ENCODE results near the gene PDE1A.

Gene PDE1A

DNA sequence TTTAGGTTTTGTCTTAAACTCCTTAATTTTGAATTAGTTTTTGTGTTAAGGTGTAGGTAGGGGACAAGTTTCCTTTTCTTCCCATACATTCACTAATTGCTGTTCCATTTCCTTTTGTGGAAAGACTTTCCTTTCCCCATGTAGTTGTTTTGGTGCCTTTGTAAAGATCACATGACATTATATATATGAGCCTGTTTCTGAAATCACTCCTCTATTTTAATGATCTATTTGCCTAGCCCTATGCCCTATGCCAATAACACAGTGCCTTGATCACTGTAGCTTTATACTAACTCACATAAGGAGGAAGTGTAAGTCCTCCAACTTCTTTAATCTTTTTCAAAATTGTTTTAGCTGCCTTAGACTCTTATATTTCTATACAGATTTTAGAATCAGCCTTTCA lies 229.3 kb downstream of the PDE1A start:
- no peak for DNase-seq (ENCODE audit: low read depth in 2 of 2)

DNA sequence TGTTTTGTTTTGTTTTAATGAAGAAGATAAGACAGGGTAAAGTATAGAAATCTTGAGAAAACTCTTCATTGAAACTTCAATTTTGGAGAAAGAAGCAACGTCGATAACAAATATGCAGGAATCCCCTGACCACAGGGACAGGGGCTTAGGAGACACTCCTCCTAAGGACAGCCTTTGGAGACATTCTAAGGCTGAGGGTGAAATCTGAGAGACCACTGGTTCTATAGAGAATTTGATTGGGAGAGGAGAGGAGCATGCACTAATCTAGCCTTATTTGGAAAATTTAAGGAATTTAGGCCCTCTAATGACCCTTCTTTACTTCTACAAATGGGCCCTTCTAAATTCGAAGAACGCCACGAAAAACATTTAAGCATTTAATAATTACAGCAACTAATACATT lies 233.5 kb downstream of the PDE1A start:
- DNase-seq (ENCODE audit: low read depth in 2 of 2): no peak

DNA sequence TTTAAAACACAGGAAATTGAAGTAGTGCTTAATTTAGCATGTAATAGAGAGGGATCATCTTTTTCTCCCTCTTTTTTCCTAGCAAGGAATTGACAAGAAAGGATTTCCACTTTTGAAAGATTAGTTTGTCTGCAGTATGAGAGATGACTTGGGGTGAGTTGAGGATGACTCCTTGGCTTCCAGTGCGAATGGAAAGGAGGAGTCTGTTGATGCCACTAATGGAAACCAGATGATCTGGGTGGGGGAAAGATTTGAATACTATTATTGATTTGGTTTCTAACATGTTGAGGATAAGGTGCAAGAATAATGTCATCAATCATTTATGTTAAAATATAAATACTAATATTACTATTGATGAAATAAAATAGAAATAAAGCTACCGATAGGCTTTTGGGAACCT lies 235.8 kb downstream of the PDE1A start:
- no peak for DNase-seq (ENCODE audit: low read depth in 2 of 2)

DNA sequence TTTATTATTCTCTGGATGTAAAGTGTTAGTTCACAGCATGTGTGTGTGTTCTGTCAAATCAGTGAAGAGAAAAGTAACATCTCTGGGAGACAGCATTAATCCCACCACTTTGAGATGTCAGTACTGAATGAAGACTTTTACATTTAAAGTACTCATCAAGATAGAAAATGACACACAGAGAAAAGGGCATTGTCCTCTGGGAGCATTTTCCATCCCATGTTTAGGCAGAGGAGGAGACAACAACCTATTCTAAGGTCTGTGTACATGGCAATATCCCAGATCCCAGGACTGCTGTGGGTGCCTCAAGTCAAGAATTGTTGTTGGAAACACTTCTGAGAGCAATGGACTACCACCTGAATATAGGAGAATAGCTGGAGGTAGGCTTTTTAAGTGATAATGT lies 239.7 kb downstream of the PDE1A start:
- no peak for DNase-seq (ENCODE audit: low read depth in 2 of 2)

DNA sequence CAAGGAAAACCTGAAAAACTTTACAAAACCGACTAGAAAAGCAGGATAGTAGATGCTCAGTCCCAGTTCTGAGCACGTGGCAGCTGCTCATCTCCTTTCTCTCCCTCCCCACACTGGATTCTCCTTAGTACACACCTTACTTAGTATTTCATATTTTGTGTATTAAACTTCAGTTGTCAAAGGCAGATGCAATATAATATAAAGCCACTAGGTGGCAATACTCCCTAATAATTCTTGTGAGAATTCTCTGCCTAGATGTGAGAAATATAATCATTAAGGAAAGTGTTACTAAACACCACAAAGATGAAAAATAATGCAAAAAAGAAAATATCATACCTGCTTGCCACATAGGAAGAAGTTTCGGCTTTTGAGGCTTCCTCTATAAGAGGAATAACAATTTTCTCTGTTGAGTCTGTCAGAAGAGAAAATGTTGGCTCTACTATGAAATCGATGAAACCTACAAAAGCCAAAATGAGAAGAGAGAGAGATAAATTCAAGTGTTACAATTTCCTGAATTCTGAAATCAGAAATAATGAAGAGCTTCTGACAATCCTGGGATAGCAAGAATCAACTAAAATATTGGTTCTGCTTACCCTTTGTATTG lies 240.6 kb downstream of the PDE1A start:
- no peak for DNase-seq (ENCODE audit: low read depth in 2 of 2)

DNA sequence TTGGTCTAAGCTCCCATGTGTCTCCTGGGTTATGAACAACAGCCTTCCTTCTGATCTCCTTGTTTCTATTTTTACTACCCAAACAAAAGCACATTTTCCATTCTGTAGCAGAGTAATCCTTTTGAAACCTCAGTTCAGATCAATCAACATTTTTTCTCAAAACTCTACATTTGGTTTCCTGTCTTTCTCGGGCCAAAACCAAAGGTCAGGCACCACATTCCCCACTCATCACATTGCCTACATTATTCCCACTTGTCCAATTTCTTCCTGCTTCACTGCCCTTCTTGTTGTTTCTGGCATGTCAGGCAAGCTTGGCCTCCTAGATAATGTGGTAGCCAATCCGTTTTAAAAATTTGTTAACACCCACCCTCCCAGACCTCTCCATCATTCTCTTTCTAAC lies 244.4 kb downstream of the PDE1A start:
- DNase-seq (ENCODE audit: low read depth in 2 of 2): no peak

DNA sequence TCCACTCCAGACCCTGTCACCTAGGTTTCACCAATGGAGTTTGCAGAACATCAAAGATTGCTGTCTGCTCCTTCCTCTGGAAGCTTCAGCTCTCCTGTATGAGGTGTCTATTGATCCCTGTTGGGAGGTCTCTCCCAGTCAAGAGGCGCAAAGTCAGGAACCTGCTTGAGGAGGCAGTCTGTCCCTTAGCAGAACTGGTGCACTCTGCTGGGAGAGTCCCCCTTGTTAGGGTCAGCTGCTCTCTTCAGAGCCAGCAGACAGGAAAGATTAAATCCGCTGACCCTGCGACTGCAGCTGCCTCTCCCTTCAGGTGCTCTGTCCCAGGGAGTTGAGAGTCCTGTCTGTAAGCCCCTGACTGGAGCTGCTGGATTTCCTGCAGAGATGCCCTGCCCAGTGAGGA lies 245.5 kb downstream of the PDE1A start:
- DNase-seq (ENCODE audit: low read depth in 2 of 2): no peak

DNA sequence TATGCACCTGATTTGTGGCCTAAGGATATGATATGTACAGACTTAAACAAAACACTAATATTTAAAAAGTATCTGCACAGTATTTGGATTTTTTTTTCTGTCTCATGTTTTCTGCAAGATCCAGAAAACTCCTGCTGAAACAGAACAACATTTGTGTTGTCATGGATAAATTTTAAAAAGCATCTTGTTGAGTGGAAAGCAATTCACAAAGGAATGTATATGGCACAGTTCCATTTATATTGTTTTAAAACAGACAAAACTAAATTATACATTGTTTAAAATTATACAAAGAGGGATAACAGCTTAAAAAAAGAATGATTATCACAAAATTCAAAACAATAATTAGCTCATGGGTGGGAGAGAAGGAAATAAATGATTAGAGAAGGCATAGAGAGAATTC lies 247.7 kb downstream of the PDE1A start:
- no peak for DNase-seq (ENCODE audit: low read depth in 2 of 2)

DNA sequence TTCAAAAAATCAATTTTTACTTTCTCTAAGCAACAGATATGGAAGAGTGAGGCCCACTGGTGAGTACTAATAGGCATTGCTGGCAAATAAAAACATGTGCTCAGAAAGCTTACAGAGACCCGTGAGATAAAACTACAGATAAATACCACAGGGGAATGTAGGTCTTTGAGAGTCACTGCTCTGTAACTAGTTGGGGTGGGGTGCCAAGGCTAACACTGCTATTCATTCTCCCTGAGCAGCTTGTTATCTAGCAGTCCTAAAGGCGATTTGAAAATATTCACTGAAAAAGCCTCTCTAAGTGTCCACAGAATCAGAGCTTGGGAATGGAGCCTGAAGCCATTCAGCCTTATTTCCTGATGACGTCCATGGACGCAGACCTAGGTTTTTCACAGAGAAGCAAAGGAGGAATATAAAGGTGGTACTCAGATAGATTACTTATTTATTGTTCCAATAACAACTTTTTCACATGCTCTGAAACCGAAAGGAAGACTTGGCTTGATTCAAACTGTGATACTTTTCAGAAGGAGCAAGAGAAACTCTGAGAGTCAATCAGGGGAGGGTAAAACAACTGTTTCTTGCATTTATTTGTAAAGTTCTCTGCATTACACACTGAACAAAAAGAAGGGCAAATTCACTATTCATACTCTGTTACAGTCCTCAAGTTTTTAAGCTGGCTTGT lies 252.8 kb downstream of the PDE1A start:
- DNase-seq (ENCODE audit: low read depth in 2 of 2): no peak

DNA sequence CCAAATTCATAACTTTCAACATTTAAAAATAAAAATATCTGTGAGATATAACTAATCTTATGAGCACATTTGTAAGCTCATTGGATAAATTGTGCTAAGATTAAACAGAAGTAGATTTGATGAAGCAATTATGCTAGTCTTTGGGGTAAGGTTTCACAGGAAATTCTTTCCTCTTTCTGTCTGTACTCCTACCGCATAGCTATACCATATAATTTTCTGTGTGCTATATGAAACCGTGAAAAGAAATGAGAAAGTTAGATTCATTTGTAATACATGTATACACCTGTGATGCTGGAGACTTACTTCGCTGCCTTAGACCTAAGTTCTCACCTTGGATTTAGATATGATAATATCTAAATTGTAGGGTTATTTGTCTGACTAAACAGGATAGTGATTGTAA lies 256.5 kb downstream of the PDE1A start:
- no peak for DNase-seq (ENCODE audit: low read depth in 2 of 2)

DNA sequence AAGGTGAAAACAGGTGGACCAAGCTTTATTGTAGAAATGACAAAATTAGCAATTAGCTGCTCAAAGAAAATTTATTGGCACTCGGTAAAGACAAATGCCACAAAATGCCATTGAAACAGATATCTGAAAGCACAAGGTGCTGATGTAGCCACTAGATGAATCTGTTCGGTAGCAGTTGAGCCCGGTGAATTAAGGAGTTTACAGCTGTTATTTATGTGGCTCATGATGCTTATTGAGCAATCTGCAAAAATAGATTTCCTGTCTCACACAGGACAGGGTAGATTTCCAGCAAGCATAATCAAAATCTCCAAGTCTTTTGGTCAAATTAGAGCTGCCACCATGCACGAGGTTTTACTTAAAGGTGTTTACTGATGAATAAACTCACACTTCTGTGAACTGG lies 259.0 kb downstream of the PDE1A start:
- DNase-seq (ENCODE audit: low read depth in 2 of 2): no peak

DNA sequence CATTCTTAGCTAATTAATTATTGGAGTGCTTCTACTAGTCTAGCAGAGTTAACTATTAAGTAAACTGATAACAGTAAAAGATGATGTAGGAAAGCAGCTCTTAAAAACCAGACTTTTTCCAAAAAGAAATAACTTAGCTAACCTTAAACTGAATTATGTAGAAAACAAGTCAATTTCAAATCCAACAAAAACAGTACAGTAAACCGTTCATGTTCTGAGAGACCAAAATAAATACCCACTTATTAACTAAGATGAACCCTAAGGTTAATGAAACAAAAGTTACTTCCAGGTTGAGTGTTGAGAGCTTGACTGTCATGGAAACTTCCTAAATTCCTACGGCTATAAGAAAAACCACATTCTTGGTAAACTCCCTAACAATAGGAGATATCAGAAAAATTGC lies 260.0 kb downstream of the PDE1A start:
- no peak for DNase-seq (ENCODE audit: low read depth in 2 of 2)

DNA sequence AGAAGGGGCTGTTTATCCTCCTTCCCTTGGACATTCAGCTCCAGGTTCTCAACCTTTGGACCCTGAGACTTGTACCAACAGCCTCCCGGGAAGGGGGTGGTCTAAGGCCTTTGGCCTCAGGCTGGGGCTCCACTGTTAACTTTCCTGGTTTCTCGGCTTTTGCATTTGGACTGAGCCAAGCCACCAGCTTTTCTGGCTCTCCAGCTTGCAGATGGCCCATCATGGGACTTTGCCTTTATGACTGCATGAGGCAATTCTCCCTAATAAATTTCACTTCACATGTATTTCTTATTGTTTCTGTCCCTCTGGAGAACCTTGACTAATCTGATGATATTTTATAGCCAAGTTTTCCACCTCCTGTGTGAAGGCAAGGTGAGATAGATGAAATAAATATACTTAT lies 260.4 kb downstream of the PDE1A start:
- no peak for DNase-seq (ENCODE audit: low read depth in 2 of 2)

DNA sequence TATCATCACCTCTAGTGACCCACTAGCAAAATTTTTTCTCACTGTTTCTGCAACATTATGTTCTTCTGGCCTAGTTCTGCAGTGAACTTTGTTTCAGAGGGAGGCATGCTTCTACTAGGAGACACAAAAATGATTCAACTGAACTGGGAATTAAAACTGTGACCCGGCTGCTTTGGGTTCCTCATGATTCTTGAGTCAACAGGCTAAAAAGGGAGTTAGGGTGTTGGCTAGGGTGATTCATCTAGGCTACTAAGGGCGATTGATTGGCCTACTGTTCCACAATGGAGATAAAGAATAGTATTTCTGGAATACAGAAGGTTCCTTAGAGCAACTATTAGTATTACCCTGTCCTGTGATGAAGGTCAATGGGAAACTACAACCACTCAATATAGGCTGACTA lies 261.6 kb downstream of the PDE1A start:
- DNase-seq (ENCODE audit: low read depth in 2 of 2): no peak

DNA sequence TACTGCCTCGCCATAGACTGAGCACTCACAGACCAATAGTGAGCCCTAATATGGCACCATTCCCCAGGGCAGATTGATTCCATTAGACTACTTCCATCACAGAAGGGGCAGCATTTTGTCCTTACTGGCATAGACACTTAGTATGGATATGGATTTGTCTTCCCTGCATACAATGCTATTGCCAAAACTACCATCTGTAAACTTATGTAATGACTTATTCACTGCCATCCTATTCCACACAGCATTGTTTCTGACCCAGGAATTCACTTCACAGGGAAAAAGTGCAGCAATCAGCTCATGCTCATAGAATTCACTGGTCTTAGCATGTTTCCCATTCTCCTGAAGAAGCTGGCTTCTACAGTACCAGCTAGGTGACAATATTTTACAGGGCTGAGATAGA lies 262.1 kb downstream of the PDE1A start:
- no peak for DNase-seq (ENCODE audit: low read depth in 2 of 2)

DNA sequence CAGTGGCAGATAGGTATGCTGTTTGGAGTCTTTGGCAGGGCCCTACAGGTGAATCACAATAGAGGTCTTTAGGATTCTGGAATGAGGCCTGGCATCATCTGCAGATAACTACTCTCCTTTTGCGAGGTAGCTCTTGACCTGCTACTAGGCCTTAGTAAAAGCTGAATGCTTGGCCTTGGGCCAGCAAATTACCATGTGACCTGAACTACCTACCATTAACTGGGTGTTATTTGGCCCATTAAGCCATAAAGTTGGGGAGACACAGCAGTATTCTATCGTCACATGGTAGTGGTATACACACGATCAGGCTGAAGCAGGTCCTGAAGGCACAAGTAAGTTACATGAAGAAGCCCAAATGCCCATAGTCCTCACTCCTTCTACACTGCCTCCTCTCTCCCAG lies 263.0 kb downstream of the PDE1A start:
- DNase-seq (ENCODE audit: low read depth in 2 of 2): no peak

DNA sequence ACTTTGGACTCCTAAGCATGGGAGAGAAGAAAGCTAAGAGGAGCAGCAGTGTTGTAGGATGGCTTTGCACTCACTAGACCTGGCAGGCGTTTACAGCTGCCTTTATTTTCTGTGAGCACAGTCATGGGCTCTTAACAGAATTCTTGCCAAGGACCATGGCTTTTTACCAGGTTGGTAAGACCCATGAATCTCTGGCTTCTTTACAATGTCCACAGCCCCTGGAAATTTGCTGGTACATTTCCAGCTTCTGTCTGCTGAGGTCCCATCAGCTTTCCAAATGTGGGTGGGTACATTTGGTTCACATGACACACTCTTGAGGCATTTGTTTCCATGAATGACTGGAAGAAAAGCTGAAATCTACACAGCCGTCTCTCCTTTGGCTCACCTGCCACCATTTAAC lies 278.5 kb downstream of the PDE1A start:
- no peak for DNase-seq (ENCODE audit: low read depth in 2 of 2)

DNA sequence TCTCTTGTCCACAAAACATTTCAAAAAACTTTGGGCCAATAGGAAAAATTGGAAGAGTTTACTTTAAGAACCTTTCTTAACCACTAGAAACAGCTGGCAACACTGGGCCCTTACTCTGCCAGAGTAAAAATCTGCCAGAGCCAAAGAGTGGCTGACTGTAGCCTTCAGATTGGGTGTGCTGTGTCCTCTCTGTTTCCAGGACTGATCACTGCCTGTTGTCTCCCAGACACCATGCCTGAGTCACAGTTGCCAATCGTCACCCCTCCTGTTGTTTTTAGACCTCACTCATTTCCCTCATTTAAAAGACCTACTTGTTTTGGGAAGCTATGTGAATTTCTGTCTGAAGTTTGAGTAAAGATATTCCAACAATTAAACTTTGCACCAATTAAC lies 282.1 kb downstream of the PDE1A start:
- no peak for DNase-seq (ENCODE audit: low read depth in 2 of 2)

DNA sequence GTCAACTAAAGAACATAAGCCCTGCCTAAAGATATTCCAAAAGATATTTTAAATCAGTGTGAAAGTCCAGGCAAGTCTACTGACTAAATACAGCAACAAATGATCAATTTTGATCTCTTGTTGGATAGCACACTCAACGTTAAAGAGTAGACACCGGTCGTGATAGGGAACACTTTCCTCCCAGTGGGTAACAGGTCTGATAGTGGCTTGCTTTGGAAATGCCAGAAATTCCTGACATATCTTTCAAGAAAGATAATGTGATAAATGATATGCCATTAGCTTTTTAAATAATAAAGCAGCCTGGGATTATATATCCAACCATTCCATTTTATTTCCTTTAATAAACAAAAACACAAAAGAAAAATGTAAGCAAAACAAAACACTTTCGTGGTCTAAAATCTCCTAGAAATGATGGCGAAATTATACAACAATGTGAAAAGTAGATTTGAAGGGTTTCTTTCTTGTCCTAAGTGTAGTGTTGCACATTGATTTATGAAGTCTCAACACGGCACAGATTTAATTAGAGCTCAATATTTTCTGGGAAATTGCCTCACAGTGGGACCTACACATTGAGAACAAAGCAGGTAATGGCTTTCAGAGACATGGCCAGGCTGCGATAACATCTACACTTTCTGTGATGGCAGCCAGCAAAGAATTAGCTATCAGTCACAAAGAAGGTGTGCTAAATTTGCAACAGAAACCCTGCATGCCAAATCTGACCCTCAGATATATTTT lies 282.6 kb downstream of the PDE1A start:
- no peak for DNase-seq (ENCODE audit: low read depth in 2 of 2)

DNA sequence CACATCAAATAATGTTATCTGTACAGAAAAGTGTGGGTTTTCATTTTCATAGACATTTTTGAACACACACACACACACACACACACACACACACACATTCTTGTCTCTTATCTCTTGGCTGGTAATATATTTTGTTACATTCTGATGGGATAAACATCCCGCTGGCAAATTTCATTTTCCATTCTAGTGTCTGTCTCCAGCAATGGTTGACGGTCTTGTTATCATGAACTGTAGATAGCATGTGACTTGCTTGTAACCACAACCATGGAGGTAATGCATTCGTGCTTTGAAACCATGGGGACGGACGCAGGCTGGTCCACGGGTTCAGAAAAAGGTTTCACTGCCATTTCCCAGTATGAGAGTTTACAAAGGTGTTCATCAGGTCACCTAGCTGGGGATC lies 284.8 kb downstream of the PDE1A start:
- no peak for DNase-seq (ENCODE audit: low read depth in 2 of 2)

DNA sequence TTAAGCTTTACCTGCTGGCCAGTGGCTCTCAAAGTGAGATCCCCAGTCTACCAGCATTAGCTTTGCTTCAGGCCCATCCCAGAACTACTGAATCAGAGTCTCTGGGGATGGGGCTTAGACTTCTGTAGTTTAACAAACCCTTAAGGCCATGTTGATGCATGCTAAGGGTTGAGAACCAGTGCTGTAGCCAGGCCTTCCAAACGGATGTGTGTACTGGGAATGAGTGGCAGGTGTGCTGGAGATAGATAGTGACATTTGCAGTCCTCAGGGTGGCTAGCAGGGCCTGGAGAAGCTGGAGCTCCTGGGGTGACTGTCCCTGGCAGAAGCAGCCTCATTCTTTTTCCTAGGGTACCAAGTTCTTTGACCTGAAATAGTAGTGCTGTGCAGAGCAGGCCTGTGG lies 292.6 kb downstream of the PDE1A start:
- DNase-seq (ENCODE audit: low read depth in 2 of 2): no peak

DNA sequence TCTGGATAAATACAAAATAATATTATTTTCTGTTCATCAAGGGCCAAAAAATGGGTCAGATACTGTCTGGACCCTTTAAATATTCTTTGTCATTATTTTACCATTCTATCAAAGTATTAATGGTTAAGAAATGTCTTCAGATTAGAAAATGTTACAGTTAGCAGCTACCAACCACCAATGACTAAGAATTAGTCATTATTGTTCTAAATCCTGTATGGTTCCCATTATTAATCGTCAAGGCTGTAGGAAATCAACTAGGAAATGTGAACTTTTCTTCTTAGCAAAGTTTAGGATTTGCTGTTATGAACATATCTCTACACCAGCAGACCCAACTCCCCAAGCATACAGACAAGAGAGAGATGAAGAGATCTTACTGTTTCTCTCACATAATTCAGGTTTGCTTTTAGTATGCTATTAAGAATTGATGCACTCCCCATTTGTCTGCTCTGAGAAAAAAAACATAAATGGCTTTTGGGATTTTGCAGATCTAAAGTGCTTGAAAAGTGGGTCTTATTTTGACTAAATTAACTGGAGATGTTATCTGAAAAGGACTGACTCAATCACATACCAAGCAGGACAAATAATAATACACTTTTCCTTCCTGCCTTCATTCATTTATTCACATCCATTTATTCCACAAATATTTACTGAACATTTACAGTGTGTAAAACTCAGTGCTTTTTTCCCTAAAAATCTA lies 293.5 kb downstream of the PDE1A start:
- no peak for DNase-seq (ENCODE audit: low read depth in 2 of 2)

DNA sequence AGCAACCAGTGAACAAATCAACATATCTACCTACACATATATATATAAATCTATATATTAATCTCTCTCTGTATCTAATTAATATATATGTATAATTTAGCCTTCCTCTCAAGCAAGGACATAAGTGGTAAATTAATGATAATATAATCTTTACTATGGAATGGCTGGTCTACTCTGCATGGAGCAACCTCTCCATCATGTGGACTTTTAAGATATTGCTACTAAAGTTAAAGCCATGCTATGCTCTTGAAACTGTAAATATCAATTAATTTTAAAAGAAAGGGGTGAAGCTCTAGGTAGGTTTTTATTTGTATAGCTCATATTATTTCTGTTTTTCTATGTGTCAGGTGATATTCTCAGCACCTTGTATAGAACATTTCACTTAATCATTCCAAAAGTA lies 294.2 kb downstream of the PDE1A start:
- DNase-seq (ENCODE audit: low read depth in 2 of 2): no peak
